Esophagus muscularis mucosa (tissue), 3 donors: ENCODE measurements around the gene MON1B.

ENCODE experiments used
- CTCF ChIP-seq, 3 experiments: fragments of 200-600 bp in 2 of 3; fragments of 450-650 bp in 1 of 3; sonication (generic) in 2 of 3; IDR thresholded peaks; one replicate each; pipeline ENCODE4 v1.5.1; 2017 to 2019; ENCODE audit warnings: antibody characterized with exemption in 3 of 3, mild to moderate bottlenecking in 2 of 3, moderate library complexity in 1 of 3
- POLR2A ChIP-seq: fragments of 450-650 bp; IDR thresholded peaks from one replicate; pipeline ENCODE4 v1.6.1; 2017; ENCODE audit warnings: antibody characterized with exemption, moderate library complexity, mild to moderate bottlenecking, low read depth

- no peak for TF ChIP-seq POLR2A
- TF ChIP-seq CTCF (IDR thresholded peaks at IDR 0.05): no peak
Measured at GRCh38 chr16:77197747-77198146, 6.8 kb downstream of the MON1B start.
